Measurements from ENCODE around the gene OSBPL6. TPM values are rescaled to one million over a fixed set of nuclear protein-coding genes. Genes with fewer than 3 reads are reported as not detected.

OSBPL6 gene
- total RNA-seq, 4 donors from 2014 or later = 1.5 to 4.0 (median 3.1) TPM

- peak; percentile 88 for ATAC-seq
- Histone ChIP-seq H3K4me3 (no peak overlapping the region), H3K36me3 (no peaks in the 10 kb centered on the region), H3K4me1 (peaks cover 0 to 14% (median 3%) of the 10 kb centered on the region in 3 donors), H3K27ac (peak overlapping the region in 2 of 4 donors; percentile 0 to 45), H3K27me3 (no peaks in the 10 kb centered on the region), H3K9me3 (no peaks in the 10 kb centered on the region)
- WGBS, 2 donors (ENCODE audit: low coverage in 1 of 2) = 25 to 37% methylated on average over 4 to 5 of the region's 5 CpGs
- TF ChIP-seq EP300 (IDR thresholded peaks at IDR 0.05) (no peak), POLR2AphosphoS5 (IDR thresholded peaks at IDR 0.05) (peak; percentile 95)
Measured at GRCh38 chr2:178241844-178242551, 47.7 kb downstream of the OSBPL6 start.

GRCh38 chr2:178242552-178242883, 48.2 kb downstream of the OSBPL6 start:
- Histone ChIP-seq H3K4me3 (no peak overlapping the region), H3K27me3 (no peaks in the 10 kb centered on the region), H3K36me3 (no peaks in the 10 kb centered on the region), H3K9me3 (no peaks in the 10 kb centered on the region), H3K27ac (no peak overlapping the region), H3K4me1 (peaks cover 0 to 14% (median 3%) of the 10 kb centered on the region in 3 donors)
- peak; percentile 16 for ATAC-seq
- WGBS, 2 donors (ENCODE audit: low coverage in 1 of 2) = 21 to 67% methylated on average over 2 of the region's 2 CpGs
- no peak for TF ChIP-seq POLR2AphosphoS5 (IDR thresholded peaks at IDR 0.05)

GRCh38 chr2:178243961-178244360, 49.6 kb downstream of the OSBPL6 start:
- no peaks in the 10 kb centered on the region for H3K36me3 ChIP-seq
- WGBS, 2 donors (ENCODE audit: low coverage in 1 of 2) = 100% methylated on average over 1 of the region's 1 CpG
- no peaks in the 10 kb centered on the region for H3K9me3 ChIP-seq
- ATAC-seq = no peak
- H3K4me3 ChIP-seq = no peak overlapping the region
- H3K27me3 ChIP-seq = no peaks in the 10 kb centered on the region
- peaks cover 0 to 14% (median 3%) of the 10 kb centered on the region in 3 donors for H3K4me1 ChIP-seq
- TF ChIP-seq POLR2A (IDR thresholded peaks at IDR 0.05) = no peak
- no peak for TF ChIP-seq EP300 (IDR thresholded peaks at IDR 0.05)
- TF ChIP-seq CTCF (IDR thresholded peaks at IDR 0.05) = no peak
- TF ChIP-seq POLR2AphosphoS5 (IDR thresholded peaks at IDR 0.05) = no peak
- H3K27ac ChIP-seq = no peak overlapping the region

- Histone ChIP-seq H3K4me1 (peaks cover 0 to 14% (median 3%) of the 10 kb centered on the region in 3 donors), H3K27ac (no peak overlapping the region), H3K36me3 (no peaks in the 10 kb centered on the region), H3K9me3 (no peaks in the 10 kb centered on the region), H3K27me3 (no peaks in the 10 kb centered on the region), H3K4me3 (no peak overlapping the region)
- WGBS, 2 donors (ENCODE audit: low coverage in 1 of 2) = 62 to 72% methylated on average over 7 of the region's 7 CpGs
- TF ChIP-seq EP300 (IDR thresholded peaks at IDR 0.05) = no peak
- no peak for TF ChIP-seq CTCF (IDR thresholded peaks at IDR 0.05)
- no peak for TF ChIP-seq POLR2A (IDR thresholded peaks at IDR 0.05)
- TF ChIP-seq POLR2AphosphoS5 (IDR thresholded peaks at IDR 0.05) = no peak
- ATAC-seq = no peak
Measured at GRCh38 chr2:178244777-178245176, 50.5 kb downstream of the OSBPL6 start.

GRCh38 chr2:178246696-178247095, 52.4 kb downstream of the OSBPL6 start:
- 60% methylated on average over 1 of the region's 2 CpGs; no CpG with 5 or more reads in 1 of the 2 donors for whole genome bisulfite sequencing, 2 donors (ENCODE audit: low coverage in 1 of 2)
- peaks cover 0 to 23% (median 3%) of the 10 kb centered on the region in 3 donors for H3K4me1 ChIP-seq
- no peak for ATAC-seq
- no peak overlapping the region for H3K27ac ChIP-seq
- TF ChIP-seq EP300 (IDR thresholded peaks at IDR 0.05) = no peak
- TF ChIP-seq CTCF (IDR thresholded peaks at IDR 0.05) = no peak
- no peak for TF ChIP-seq POLR2A (IDR thresholded peaks at IDR 0.05)
- TF ChIP-seq POLR2AphosphoS5 (IDR thresholded peaks at IDR 0.05) = no peak
- H3K9me3 ChIP-seq = no peaks in the 10 kb centered on the region
- H3K36me3 ChIP-seq = no peaks in the 10 kb centered on the region
- no peaks in the 10 kb centered on the region for H3K27me3 ChIP-seq
- H3K4me3 ChIP-seq = no peak overlapping the region

GRCh38 chr2:178247250-178247649, 52.9 kb downstream of the OSBPL6 start:
- Histone ChIP-seq H3K4me1 (peaks cover 0 to 20% (median under 1%) of the 10 kb centered on the region in 3 donors), H3K4me3 (no peak overlapping the region), H3K36me3 (no peaks in the 10 kb centered on the region), H3K27me3 (no peaks in the 10 kb centered on the region), H3K27ac (no peak overlapping the region), H3K9me3 (no peaks in the 10 kb centered on the region)
- no peak for ATAC-seq
- TF ChIP-seq POLR2A (IDR thresholded peaks at IDR 0.05) (no peak), POLR2AphosphoS5 (IDR thresholded peaks at IDR 0.05) (no peak), CTCF (IDR thresholded peaks at IDR 0.05) (no peak), EP300 (IDR thresholded peaks at IDR 0.05) (no peak)
- 33 to 62% methylated on average over 1 of the region's 1 CpG for WGBS, 2 donors (ENCODE audit: low coverage in 1 of 2)

Data from gastroesophageal sphincter (tissue), 4 donors.